Measurements from ENCODE around the gene GRAMD2A.

DNA sequence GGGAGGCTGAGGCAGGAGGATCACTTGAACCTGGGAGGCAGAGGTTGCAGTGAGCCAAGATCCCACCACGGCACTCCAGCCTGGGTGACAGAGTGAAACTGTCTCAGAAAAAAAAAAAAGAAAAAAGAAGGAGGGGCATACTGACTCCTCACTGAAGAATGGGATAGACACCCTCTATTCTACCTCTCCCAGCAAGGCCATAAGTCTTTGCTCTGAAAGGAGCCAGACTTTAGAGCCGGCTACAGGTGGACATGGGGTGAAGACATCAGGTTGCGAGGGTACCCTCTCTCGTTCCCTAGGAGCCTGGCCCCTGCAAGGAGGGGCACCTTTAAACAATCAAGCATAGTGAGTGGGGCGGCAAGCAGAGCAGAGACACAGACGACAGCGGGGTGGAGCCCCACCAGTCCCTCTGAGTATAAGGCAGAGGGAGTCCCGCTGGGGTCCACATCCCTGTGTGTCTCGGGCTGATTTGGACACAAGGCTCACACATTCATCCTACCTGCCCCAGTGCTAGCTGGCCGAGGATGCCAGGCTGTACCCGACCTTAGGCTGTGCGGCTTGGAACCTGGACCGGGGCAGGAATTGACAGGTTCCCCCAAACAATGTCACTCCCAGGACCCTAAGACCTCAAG, 1.1 kb downstream of the GRAMD2A start:
- TF ChIP-seq, protein P1, sequence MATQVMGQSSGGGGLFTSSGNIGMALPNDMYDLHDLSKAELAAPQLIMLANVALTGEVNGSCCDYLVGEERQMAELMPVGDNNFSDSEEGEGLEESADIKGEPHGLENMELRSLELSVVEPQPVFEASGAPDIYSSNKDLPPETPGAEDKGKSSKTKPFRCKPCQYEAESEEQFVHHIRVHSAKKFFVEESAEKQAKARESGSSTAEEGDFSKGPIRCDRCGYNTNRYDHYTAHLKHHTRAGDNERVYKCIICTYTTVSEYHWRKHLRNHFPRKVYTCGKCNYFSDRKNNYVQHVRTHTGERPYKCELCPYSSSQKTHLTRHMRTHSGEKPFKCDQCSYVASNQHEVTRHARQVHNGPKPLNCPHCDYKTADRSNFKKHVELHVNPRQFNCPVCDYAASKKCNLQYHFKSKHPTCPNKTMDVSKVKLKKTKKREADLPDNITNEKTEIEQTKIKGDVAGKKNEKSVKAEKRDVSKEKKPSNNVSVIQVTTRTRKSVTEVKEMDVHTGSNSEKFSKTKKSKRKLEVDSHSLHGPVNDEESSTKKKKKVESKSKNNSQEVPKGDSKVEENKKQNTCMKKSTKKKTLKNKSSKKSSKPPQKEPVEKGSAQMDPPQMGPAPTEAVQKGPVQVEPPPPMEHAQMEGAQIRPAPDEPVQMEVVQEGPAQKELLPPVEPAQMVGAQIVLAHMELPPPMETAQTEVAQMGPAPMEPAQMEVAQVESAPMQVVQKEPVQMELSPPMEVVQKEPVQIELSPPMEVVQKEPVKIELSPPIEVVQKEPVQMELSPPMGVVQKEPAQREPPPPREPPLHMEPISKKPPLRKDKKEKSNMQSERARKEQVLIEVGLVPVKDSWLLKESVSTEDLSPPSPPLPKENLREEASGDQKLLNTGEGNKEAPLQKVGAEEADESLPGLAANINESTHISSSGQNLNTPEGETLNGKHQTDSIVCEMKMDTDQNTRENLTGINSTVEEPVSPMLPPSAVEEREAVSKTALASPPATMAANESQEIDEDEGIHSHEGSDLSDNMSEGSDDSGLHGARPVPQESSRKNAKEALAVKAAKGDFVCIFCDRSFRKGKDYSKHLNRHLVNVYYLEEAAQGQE (IDR thresholded peaks at IDR 0.05; ENCODE audit: insufficient read depth in 1 of 2, low read depth in 2 of 2, low read length in 2 of 2), result no peak
- TF ChIP-seq POLR2AphosphoS5 (IDR thresholded peaks at IDR 0.05; ENCODE audit: low read depth, low read length) (no peak), SIN3A (IDR thresholded peaks at IDR 0.05; ENCODE audit: borderline replicate concordance, insufficient read depth, low read length) (no peak), FOXP2 (optimal IDR thresholded peaks at IDR 0.05; ENCODE audit: borderline replicate concordance, extremely low read depth, extremely low read length, insufficient read depth) (no peak), TAF1 (IDR thresholded peaks at IDR 0.05; ENCODE audit: borderline replicate concordance, insufficient read depth, low read length) (no peak)
